Measurements from ENCODE around the gene SUCO.
"Not testable (repeated sequence)": the region's sequence is repeated elsewhere in the genome, so short reads cannot be mapped to it uniquely, and the experiment has no call there.

SUCO gene

DNA sequence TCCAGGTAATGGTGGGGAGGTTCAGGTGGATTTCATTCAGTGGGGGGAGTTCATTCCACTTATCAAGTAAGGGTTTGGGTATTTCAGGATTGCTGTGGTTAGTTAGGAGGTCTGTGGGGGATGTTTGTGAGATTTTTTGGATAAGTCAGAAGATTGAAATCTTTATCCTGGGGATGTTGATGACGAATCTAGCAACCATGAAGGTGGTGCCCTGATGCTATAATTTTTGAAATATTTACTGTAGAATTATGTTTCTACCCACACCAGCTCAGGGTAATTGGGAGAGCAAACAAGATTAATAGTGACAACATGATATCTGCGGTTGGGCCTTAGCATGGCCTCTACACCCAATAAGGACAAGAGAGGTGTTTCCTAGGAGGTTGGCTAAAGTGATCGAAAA lies 28.3 kb downstream of the SUCO start:
- no peak for DNase-seq (ENCODE audit: low spot score)

DNA sequence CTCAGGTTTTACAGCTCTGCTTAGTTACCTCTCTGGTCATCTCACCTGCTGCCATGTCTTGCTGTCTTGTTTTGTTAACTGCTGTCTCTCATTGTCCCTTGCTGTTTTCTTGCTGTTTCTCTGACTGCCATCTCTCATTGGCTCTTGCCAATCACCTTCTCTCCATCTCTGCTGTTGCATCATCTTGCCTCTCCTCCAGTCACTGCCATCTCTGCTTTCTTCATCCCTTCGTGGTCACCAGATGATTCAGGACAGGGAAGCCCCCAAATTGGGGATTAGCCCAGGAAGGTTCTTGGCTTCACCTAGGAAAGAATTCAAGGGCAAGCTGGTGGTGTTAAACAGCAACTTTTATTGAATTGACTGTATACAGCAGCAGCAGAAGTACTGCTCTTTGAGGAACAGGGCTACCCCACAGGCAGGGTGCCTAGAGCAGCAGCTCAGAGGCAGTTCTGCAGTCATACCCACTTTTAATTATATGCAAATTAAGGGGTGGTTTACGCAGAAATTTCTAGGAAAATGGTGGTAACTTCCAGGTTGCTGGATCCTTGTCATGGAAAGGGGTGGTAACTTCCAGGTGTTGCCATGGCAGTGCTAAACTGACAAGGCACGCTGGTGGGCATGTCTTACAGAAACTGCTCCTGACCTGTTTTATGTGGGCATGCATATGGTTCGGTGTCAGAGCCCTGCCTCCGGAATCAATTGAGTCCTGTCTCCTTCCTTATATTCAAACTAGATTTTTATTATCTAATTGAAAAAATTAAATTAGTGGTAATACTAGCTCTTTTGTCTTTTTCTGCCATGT lies 33.4 kb downstream of the SUCO start:
- no peak for DNase-seq (ENCODE audit: low spot score)

DNA sequence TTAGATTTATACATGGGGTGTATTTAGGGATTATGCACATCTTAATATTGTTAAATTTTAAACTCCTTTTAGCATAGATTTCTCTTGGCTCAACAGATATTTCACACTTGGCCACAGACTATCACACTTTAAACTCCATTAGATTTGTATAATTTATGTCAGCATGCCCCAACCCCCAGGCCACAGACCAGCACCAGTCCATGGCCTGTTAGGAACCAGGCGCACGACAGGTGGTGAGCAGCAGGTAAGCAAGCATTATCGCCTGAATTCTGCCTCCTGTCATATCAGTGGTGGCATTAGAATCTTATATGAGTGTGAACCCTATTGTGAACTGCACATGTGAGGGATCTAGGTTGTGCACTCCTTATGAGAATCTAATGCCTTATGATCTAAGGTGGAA lies 34.8 kb downstream of the SUCO start:
- no peak for DNase-seq (ENCODE audit: low spot score)

DNA sequence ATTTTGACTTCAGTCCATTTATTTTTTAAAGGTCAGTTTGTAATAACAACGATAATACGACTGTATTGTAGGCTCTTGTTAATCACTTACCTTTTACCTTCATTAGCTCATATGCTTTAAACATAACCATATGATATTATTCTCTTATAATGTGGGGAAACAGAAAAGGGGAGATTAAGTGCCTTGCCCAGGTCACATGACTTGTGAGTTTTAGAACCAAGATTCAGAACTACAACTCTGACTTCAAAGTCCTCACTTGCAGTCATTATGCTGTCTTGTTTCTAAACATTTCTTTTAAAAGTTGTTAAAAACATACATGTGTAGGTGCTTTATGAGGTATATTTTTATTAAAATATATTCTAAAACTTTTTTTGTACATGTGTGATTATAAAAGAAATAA lies 41.1 kb downstream of the SUCO start:
- no peak for DNase-seq (ENCODE audit: low spot score)

DNA sequence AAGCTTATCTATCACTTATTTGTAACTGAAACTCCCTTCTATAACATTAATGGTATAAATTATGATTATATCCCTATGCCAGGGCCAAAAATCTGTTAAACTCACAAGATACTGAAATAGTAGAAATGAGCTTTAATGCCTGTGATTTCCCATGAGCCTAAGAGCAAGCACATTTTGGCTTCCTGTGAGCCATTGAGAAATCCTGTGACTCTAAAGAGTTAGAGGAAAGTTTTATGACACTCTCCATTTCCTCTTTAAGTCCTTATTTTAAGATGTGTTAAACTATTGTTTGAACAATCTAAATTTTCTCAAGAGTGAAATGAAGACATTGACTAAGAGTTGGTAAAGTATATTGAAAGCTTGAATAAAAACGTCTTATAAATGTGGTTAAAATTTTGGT lies 45.6 kb downstream of the SUCO start:
- no peak for DNase-seq (ENCODE audit: low spot score)

DNA sequence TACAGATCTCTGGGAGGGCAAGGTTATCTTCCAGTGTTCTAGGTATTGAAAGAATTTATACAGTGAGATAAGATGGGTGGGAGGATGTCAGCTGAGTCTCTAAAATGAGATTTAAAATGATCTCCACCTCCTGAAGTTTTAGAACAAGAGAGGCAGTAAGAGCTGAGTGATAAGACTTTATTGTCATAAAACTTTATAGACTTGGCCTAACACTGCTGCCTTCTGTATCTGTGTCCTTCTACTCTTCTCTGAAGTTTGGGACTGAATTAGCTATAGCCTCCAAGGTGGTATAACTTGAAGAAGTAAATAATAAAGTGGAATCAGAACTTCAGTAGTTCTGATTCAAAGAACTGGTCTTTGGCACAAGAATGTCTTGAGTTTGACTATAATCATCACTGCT lies 48.3 kb downstream of the SUCO start:
- no peak for DNase-seq (ENCODE audit: low spot score)

DNA sequence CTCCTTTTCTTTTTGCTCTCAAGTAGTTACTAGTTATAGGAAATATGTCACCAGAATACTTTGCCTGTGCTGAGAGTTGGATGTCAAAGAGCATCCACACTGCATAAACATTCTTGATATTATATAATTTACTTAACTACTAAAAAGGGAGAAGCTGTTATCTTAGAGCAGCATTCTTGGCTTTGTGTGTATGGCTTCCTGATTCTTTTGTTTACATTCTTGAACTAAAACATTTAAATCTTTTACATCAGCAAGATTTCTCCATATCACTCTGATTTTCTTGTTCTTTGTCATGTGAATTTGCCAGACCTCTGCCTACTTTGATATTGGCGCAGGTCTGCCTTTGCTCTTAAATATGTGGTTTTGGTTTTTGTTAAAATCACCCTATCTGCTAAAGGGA lies 48.8 kb downstream of the SUCO start:
- DNase-seq (ENCODE audit: low spot score): no peak

DNA sequence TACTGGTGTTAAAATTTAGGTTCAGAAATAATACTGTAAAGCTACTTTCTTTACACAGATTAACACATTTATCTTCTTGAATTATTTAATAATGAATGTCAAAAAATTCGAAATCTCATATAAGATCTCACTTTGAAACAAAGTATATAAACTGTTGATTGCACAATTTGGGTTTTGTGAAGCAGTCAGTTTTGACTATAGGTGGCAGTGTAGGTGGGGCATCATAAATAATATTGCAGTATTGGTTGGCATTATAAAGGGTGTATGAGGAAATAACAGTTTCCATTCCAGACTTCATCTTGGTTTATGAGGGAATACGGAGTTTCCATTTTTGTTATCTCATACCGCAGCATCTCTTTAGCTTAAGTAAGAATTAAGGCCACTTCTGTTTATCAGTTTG lies 49.9 kb downstream of the SUCO start:
- no peak for DNase-seq (ENCODE audit: low spot score)

DNA sequence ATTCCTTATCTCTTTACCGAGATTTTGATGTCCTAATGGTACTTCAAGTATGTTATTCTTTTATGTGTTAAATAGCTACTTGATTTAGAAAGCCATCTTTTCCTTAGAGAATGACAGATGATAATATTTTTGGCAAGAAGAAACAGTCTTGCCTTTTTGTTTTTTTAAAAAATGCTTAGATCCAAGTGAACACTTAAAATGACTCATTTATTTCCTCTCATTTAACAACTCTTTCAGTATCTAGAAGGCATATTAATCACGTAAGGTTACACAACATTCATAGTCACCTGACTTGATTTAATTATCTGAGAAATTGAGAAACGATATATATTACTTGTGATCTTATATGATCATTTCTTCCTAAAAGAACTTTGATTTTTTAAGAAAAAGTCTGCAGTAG lies 52.4 kb downstream of the SUCO start:
- no peak for DNase-seq (ENCODE audit: low spot score)

DNA sequence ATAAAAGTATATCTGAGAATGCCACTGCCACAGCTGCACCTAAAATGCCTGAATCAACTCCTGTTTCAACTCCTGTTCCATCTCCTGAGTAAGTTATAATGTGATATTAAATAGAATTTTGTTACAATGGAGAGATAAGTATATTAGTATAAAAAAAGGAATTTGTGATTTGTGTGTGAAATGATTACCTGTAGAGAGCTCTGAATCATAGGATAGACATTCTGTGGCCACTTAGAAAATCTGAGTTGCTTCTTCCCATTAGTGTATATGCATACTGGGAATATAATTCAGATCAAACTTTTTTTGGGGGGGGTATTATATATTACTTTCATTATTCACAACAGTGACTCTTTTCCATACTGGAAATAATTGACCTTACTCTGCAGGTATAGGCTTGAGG lies 52.9 kb downstream of the SUCO start:
- DNase-seq (ENCODE audit: low spot score): no peak

DNA sequence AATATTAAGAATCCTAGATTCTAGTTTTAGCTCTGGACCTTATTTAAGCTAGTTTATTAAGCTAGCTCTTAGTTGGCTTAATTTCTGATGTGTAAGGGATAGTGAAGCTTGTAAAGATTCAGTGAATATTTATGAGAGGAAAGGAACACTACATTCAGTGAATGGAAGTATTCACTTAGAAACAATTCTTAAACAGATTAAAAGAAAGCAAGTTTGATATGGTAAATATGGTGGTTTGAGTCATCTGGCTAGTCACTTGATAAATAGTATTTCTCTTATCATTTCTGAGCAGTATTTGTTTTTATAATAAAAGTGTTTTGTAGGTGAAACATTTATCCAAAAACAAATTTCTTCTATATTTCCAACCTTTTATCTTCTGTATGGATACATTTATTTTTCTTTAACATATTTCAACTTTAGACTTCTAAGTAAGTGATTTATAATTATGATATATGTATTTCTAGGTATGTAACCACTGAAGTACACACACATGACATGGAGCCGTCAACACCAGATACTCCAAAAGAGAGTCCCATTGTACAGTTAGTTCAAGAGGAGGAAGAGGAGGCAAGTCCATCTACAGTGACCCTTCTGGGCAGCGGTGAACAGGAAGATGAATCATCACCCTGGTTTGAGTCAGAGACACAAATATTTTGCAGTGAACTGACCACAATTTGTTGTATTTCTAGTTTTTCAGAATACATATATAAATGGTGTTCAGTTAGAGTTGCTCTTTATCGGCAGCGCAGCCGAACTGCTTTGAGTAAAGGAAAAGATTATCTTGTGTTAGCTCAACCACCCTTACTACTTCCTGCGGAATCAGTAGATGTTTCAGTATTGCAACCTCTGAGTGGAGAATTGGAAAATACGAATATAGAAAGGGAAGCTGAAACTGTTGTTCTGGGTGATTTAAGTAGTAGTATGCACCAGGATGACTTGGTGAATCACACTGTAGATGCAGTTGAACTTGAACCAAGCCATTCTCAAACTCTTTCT lies 55.6 kb downstream of the SUCO start:
- no peak for DNase-seq (ENCODE audit: low spot score)

DNA sequence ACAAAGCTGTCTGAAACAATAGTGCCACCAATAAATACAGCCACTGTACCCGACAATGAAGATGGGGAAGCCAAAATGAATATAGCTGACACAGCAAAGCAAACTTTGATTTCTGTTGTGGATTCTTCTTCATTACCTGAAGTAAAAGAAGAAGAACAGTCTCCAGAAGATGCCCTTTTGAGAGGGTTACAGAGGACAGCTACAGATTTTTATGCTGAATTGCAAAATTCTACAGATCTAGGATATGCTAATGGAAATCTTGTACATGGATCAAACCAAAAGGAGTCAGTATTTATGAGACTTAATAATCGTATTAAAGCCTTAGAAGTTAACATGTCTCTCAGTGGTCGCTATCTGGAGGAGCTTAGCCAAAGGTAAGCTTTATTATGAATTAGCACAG lies 56.6 kb downstream of the SUCO start:
- no peak for DNase-seq (ENCODE audit: low spot score)

DNA sequence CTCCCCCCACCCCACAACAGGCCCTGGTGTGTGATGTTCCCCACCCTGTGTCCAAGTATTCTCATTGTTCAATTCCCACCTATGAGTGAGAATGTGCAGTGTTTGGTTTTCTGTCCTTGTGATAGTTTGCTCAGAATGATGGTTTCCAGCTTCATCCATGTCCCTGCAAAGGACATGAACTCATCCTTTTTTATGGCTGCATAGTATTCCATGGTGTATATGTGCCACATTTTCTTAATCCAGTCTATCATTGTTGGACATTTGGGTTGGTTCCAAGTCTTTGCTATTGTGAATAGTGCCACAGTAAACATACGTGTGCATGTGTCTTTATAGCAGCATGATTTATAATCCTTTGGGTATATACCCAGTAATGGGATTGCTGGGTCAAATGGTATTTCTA lies 58.5 kb downstream of the SUCO start:
- DNase-seq (ENCODE audit: low spot score): not testable (repeated sequence)

DNA sequence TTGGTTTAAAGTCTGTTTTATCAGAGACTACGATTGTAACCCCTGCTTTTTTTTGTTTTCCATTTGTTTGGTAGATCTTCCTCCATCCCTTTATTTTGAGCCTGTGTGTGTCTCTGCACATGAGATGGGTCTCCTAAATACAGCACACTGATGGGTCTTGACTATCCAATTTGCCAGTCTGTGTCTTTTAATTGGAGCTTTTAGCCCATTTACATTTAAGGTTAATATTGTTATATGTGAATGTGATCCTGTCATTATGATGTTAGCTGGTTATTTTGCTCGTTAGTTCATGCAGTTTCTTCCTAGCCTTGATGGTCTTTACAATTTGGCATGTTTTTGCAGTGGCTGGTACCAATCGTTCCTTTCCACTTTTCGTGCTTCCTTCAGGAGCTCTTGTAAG lies 62.1 kb downstream of the SUCO start:
- DNase-seq (ENCODE audit: low spot score): not testable (repeated sequence)

DNA sequence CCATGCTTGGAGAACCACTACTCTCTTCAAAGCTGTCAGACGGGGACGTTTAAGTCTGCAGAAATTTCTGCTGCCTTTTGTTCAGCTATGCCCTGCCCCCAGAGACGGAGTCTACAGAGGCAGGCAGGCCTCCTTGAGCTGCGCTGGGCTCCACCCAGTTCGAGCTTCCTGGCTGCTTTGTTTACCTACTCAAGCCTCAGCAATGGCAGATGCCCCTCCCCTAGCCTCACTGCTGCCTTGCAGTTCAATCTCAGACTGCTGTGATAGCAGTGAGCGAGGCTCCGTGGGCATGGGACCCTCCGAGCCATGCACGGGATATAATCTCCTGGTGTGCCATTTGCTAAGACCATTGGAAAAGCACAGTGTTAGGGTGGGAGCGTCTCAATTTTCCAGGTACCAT lies 63.8 kb downstream of the SUCO start:
- not testable (repeated sequence) for DNase-seq (ENCODE audit: low spot score)

DNA sequence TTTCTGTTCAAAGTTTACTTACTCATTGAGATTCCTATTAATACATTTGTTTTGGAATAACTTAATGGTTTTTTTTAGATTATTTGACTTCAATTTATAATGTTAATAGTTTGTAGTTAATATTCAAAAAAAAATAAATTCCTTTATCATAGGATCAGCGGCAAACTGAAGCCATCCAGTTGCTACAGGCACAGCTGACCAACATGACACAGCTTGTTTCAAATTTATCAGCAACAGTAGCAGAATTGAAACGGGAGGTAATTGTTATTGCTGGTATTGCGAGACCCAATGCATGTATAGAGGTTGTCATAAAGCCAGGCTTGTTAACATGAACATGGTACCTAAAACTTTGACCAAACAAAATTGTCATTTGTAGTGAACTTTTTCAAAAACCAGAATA lies 67.0 kb downstream of the SUCO start:
- DNase-seq (ENCODE audit: low spot score): no peak

DNA sequence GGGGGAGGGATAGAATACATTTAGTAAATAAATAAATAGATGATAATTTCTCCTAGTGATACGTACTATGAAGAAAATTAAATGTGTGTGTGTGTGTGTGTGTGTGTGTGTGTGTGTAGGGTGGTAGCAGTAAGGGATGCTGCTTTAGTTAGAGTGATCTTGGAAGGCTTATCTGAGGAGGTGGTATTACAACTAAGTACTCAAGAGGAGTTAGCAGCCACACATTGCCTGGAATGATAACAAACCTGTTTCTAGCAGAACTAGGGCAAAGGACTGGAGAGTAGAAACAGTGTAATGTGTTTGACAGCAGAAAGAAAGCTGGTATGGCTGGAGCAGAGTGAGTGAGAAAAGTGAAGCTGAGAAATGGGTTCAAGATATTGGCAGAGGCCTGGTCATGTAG lies 67.7 kb downstream of the SUCO start:
- no peak for DNase-seq (ENCODE audit: low spot score)

DNA sequence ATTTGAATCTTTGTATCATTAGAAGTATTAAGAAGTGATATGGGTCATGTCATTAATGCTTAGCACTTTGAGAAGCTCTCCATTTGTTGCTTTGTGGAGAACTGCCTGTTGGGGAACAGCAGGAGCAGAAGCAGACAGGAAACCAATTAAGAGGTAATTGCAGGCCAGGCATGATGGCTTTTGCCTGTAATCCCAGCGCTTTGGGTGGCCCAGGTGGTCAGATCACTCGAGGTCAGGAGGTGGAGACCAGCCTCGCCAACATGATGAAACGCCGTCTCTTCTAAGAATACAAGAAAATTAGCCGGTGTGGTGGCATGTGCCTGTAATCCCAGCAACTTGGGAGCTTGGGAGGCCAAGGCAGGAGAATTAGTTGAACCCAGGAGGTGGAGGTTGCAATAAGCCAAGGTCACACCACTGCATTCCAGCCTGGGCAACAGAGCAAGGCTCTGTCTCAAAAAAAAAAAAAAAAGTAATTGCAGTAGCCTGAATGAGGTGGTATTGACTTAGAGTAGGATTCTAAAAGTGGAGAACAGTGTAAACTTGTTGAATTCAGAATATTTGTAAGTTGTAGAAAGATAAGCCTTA lies 68.2 kb downstream of the SUCO start:
- DNase-seq (ENCODE audit: low spot score): no peak

DNA sequence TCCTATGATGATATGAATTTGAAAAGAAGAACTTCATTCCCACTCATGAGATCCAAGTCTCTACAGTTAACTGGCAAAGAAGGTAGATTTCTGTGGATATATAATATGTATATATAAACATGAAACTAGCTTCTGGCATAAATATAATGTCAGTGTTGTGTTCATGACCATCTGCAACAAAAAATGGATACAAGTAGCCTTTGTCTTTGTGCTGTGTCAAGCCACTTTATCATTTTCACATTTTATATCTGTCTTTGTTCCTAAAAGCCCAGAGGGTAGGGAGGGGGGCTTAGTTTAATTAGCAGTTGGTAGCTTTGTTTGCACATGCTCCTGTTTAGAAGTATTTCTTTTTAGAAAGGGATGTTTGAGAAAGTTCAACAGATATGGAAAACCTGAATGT lies 69.8 kb downstream of the SUCO start:
- no peak for DNase-seq (ENCODE audit: low spot score)

DNA sequence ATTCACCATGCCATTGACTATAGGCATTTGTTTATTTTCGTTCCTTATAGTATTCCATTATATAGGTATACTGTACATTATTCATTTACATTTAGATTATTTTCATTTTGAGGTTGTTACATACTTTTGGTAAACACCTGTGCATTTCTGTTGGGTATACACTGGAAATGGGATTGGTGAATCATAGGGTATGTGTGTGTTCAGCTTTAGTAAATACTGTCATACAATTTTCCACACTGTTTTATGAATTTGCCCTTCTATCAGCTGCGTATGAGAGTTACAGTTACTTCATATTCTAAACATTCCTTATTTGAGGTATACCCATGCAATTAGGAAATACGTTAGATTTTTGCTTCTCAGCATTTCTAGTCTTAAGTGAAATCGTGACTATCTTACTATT lies 70.9 kb downstream of the SUCO start:
- DNase-seq (ENCODE audit: low spot score): no peak

DNA sequence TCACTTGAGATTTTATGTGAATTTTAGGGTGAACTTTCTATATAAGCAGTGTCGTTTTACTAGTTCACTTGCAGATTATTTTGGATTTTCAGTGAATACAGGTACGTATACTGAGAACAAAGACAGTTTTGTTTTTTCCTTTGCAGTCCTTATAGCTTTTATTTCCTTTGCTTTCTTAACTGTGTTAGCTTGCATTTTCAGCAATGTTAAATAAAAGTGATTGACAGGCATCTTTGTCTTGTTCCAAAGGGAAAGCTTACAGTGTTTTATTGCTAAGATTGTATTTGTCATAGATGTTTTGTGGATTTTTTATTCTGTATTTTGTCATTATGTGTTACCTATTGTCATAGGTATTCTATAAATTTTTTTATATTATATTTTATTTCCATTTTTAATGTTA lies 72.7 kb downstream of the SUCO start:
- DNase-seq (ENCODE audit: low spot score): no peak

DNA sequence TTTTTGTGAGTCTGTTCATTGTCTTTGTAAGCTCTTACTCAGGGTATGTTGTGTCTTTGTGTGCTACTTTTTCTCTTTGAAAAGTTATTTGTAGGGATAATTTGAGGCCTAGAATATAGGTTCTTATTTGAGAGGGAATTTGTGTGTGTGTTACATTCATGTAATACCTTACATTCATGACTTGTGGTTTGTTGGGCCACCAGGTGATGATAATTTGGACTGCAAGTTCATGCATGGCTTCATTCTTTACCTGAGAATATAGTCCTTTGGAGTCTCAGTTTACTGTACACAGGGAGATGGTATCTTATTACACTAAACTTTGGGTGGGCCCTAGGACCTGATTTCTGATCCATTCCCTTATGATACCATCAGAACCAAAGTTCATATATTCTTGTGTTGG lies 74.2 kb downstream of the SUCO start:
- no peak for DNase-seq (ENCODE audit: low spot score)

DNA sequence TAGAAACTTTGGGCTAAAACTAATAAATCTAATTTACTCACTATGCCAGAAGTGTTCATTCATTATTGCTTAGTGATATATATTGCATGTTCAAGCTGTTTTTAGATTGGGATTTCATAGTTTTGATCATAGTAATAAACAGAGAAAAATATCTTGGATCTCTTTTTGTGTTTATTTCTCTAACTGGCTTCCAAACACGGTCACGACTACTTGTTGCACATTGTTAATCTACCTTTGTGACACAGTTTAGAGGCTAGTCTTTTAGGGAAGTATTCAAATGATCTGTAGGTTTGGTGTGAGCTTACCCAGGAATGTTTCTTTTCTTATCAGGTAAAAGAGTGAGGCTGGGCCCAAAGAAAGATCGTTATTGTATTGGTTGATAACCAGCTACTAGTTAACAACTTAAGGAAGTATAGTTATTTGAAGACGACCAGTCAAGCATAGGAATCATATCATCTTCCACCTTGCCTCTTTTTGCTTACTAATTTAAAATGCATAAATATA lies 75.2 kb downstream of the SUCO start:
- no peak for DNase-seq (ENCODE audit: low spot score)

All from hematopoietic multipotent progenitor cell treated with erythropoietin and hydrocortisone succinate and interleukin-3 and kit ligand, for 17 days (in vitro differentiated cells).